NCI-H446 treated with DMSO at 0.1 percent for 48 hours (cell line): ENCODE results near the gene RNASE8.
A peak's percentile ranks its signal among the peaks of the same experiment; 100 is the strongest.
"Not testable (repeated sequence)": the region's sequence is repeated elsewhere in the genome, so short reads cannot be mapped to it uniquely, and the experiment has no call there.

ENCODE experiments used
- DNase-seq: peaks from one replicate; lab custom pipeline; 2025; lab: John Stamatoyannopoulos, UW

RNASE8 gene

GRCh38 chr14:21030531-21030930 lies 27.1 kb upstream of the RNASE8 start:
- DNase-seq: no peak

- no peak for DNase-seq
Observed at GRCh38 chr14:21032326-21033132, 25.1 kb upstream of the RNASE8 start.

- no peak for DNase-seq
Observed at GRCh38 chr14:21033133-21033698, 24.4 kb upstream of the RNASE8 start.

- no peak for DNase-seq
Observed at GRCh38 chr14:21034707-21035106, 22.9 kb upstream of the RNASE8 start, which contains the start of gene RNASE13. Gene RNASE13 (minus strand): TSS chr14:21034807. CDS start chr14:21034288, 519 bp downstream.

GRCh38 chr14:21036751-21037150 lies 20.9 kb upstream of the RNASE8 start:
- no peak for DNase-seq

- no peak for DNase-seq
Observed at GRCh38 chr14:21037156-21037555, 20.5 kb upstream of the RNASE8 start.

- peak; percentile 60 for DNase-seq
Observed at GRCh38 chr14:21038441-21039422, 18.9 kb upstream of the RNASE8 start.

- peak; percentile 4 for DNase-seq
Observed at GRCh38 chr14:21039585-21040369, 17.8 kb upstream of the RNASE8 start.

GRCh38 chr14:21040370-21040925 lies 17.2 kb upstream of the RNASE8 start:
- no peak for DNase-seq

- not testable (repeated sequence) for DNase-seq
Observed at GRCh38 chr14:21040941-21041340, 16.7 kb upstream of the RNASE8 start.

GRCh38 chr14:21041676-21042433 lies 15.8 kb upstream of the RNASE8 start, which contains the start of gene RNASE7:
Gene RNASE7 (plus strand): TSS chr14:21042362. CDS start chr14:21042993, 631 bp downstream.
- DNase-seq: no peak

GRCh38 chr14:21042918-21043317 lies 14.7 kb upstream of the RNASE8 start:
- no peak for DNase-seq

GRCh38 chr14:21043387-21043973 lies 14.1 kb upstream of the RNASE8 start:
- no peak for DNase-seq

- DNase-seq: no peak
Observed at GRCh38 chr14:21043974-21044618, 13.5 kb upstream of the RNASE8 start.

- DNase-seq: no peak
Observed at GRCh38 chr14:21047378-21047781, 10.2 kb upstream of the RNASE8 start.

- no peak for DNase-seq
Observed at GRCh38 chr14:21048638-21049037, 9.0 kb upstream of the RNASE8 start.

GRCh38 chr14:21049271-21049673 lies 8.3 kb upstream of the RNASE8 start:
- DNase-seq: no peak

- DNase-seq: no peak
Observed at GRCh38 chr14:21050597-21050996, 7.0 kb upstream of the RNASE8 start.
